Small intestine (tissue), 7 donors: Measurements from ENCODE around the gene FRY. TPM values are rescaled to one million over a fixed set of nuclear protein-coding genes. Genes with fewer than 3 reads are reported as not detected.
A peak's percentile ranks its signal among the peaks of the same experiment; 100 is the strongest.

Experiments
- DNase-seq, 2 donors: peaks; one replicate each; pipeline versions ENCODE4 v3.0.0 to v3.0.0-alpha.2; 2013
- FAIRE-seq: peaks from 2 replicates; lab custom pipeline; 2012; peaks lifted over from hg19 to GRCh38; lab: Jason Lieb, UNC
- H3K27ac ChIP-seq, 3 donors: one replicate each; pipeline ENCODE4 v1.5.1; 2013; ENCODE audit warnings: low read length in 2 of 3, mild to moderate bottlenecking in 2 of 3, control low read depth in 1 of 3, inconsistent platforms in 1 of 3, low read depth in 1 of 3, moderate library complexity in 1 of 3
- H3K27me3 ChIP-seq, 3 donors: one replicate each; pipeline ENCODE4 v1.6.1; 2013; ENCODE audit warnings: low read length in 3 of 3, inconsistent platforms in 1 of 3; ENCODE audit not compliant: control insufficient read depth in 3 of 3, insufficient read depth in 3 of 3
- H3K36me3 ChIP-seq, 3 donors: one replicate each; pipeline ENCODE4 v1.6.1; 2013; ENCODE audit warnings: low read length in 3 of 3, inconsistent platforms in 1 of 3, low read depth in 1 of 3, mild to moderate bottlenecking in 1 of 3, moderate library complexity in 1 of 3; ENCODE audit not compliant: control insufficient read depth in 3 of 3, insufficient read depth in 2 of 3
- H3K4me1 ChIP-seq, 3 donors: one replicate each; pipeline ENCODE4 v1.6.1; 2013; ENCODE audit warnings: low read length in 2 of 3, inconsistent platforms in 1 of 3, low read depth in 1 of 3, mild to moderate bottlenecking in 1 of 3, moderate library complexity in 1 of 3; ENCODE audit not compliant: control insufficient read depth in 3 of 3, insufficient read depth in 2 of 3
- H3K4me3 ChIP-seq, 3 donors: one replicate each; pipeline ENCODE4 v1.5.1; 2013; ENCODE audit warnings: low read length in 3 of 3, control low read depth in 1 of 3, inconsistent platforms in 1 of 3, low read depth in 1 of 3, mild to moderate bottlenecking in 1 of 3, moderate library complexity in 1 of 3
- H3K9me3 ChIP-seq, 2 donors: one replicate each; pipeline ENCODE4 v1.6.1; 2013; ENCODE audit warnings: low read depth in 1 of 2, low read length in 1 of 2; ENCODE audit not compliant: control insufficient read depth in 2 of 2, insufficient read depth in 1 of 2
- WGBS, 3 donors: extraction: QIAGEN DNeasy Blood & Tissue Kit; methylation state at CpG; one replicate each; pipeline ENCODE4 v1.1.7; 2013; 5-methylcytosine and 5-hydroxymethylcytosine counted together
- polyA plus RNA-seq, 4 donors: library from polyadenylated mRNA; stranded (reverse) in 3 of 4; unstranded in 1 of 4; fragments of 200-250 nt in 3 of 4; fragments of 120-200 nt in 1 of 4; gene quantifications; one replicate each; pipeline versions ENCODE4 v1.2.1 to v1.2.3, GENCODE V29; 2013
- donor health status: healthy with polysubstance abuse.
- donor health status: control.
- donor health status: control.
- donor health status: Bipolar disorder and iron deficiency.
- donor health status: healthy.

Gene FRY
- polyA plus RNA-seq, 4 donors = 2.0 to 13.6 (median 3.6) TPM

- WGBS, 3 donors = 47 to 86% (median 59%) methylated on average over 1 of the region's 1 CpG
- no peaks in the 10 kb centered on the region for H3K36me3 ChIP-seq
- H3K4me3 ChIP-seq = no peak overlapping the region
- FAIRE-seq = no peak
- H3K27ac ChIP-seq = no peak overlapping the region
- DNase-seq = no peak
- no peaks in the 10 kb centered on the region for H3K4me1 ChIP-seq
- no peaks in the 10 kb centered on the region for H3K27me3 ChIP-seq
- H3K9me3 ChIP-seq = no peaks in the 10 kb centered on the region
These were observed 246.3 kb downstream of the FRY start for GRCh38 chr13:32277839-32278238.

- Histone ChIP-seq H3K27ac (no peak overlapping the region), H3K9me3 (no peaks in the 10 kb centered on the region), H3K4me3 (no peak overlapping the region), H3K36me3 (no peaks in the 10 kb centered on the region), H3K27me3 (no peaks in the 10 kb centered on the region), H3K4me1 (no peaks in the 10 kb centered on the region)
- WGBS, 3 donors = 83 to 88% (median 88%) methylated on average over 3 of the region's 3 CpGs
- no peak for DNase-seq
- no peak for FAIRE-seq
These were observed 246.9 kb downstream of the FRY start for GRCh38 chr13:32278426-32278825.

GRCh38 chr13:32281096-32281495 is 249.5 kb downstream of the FRY start:
- Histone ChIP-seq H3K9me3 (no peaks in the 10 kb centered on the region), H3K27me3 (no peaks in the 10 kb centered on the region), H3K36me3 (no peaks in the 10 kb centered on the region), H3K4me3 (no peak overlapping the region), H3K27ac (no peak overlapping the region), H3K4me1 (no peaks in the 10 kb centered on the region)
- FAIRE-seq (no peak), DNase-seq (no peak)
- 69 to 81% (median 79%) methylated on average over 1 of the region's 1 CpG for WGBS, 3 donors

- H3K27me3 ChIP-seq = no peaks in the 10 kb centered on the region
- H3K4me3 ChIP-seq = no peak overlapping the region
- FAIRE-seq = no peak
- H3K27ac ChIP-seq = no peak overlapping the region
- WGBS, 3 donors = 81 to 86% (median 84%) methylated on average over 2 of the region's 2 CpGs
- DNase-seq = no peak
- no peaks in the 10 kb centered on the region for H3K4me1 ChIP-seq
- H3K9me3 ChIP-seq = no peaks in the 10 kb centered on the region
- H3K36me3 ChIP-seq = no peaks in the 10 kb centered on the region
These were observed 250.6 kb downstream of the FRY start for GRCh38 chr13:32282096-32282711.

GRCh38 chr13:32284927-32285632 is 253.5 kb downstream of the FRY start:
- FAIRE-seq (no peak), DNase-seq (peak in 1 of 2 donors; percentile 7)
- Histone ChIP-seq H3K36me3 (no peaks in the 10 kb centered on the region), H3K27ac (peak overlapping the region in 1 of 3 donors; percentile 8), H3K4me1 (no peaks in the 10 kb centered on the region), H3K27me3 (no peaks in the 10 kb centered on the region), H3K4me3 (no peak overlapping the region), H3K9me3 (no peaks in the 10 kb centered on the region)
- 48 to 52% (median 51%) methylated on average over 6 of the region's 6 CpGs for WGBS, 3 donors

GRCh38 chr13:32285633-32285965 is 254.0 kb downstream of the FRY start:
- WGBS, 3 donors = 57 to 69% (median 57%) methylated on average over 4 of the region's 4 CpGs
- Histone ChIP-seq H3K4me1 (no peaks in the 10 kb centered on the region), H3K36me3 (no peaks in the 10 kb centered on the region), H3K27me3 (no peaks in the 10 kb centered on the region), H3K27ac (no peak overlapping the region), H3K9me3 (no peaks in the 10 kb centered on the region), H3K4me3 (no peak overlapping the region)
- no peak for FAIRE-seq
- DNase-seq = no peak

- no peaks in the 10 kb centered on the region for H3K4me1 ChIP-seq
- WGBS, 3 donors = 46 to 80% (median 63%) methylated on average over 2 of the region's 2 CpGs
- DNase-seq (no peak), FAIRE-seq (no peak)
- peaks cover 0 to 21% (median 0%) of the 10 kb centered on the region in 3 donors for H3K27me3 ChIP-seq
- no peaks in the 10 kb centered on the region for H3K9me3 ChIP-seq
- H3K36me3 ChIP-seq = no peaks in the 10 kb centered on the region
- H3K27ac ChIP-seq = no peak overlapping the region
- no peak overlapping the region for H3K4me3 ChIP-seq
These were observed 265.6 kb downstream of the FRY start for GRCh38 chr13:32297206-32297605.

GRCh38 chr13:32298695-32299094 is 267.1 kb downstream of the FRY start:
- Histone ChIP-seq H3K4me3 (no peak overlapping the region), H3K27me3 (peaks cover 0 to 24% (median 0%) of the 10 kb centered on the region in 3 donors), H3K9me3 (no peaks in the 10 kb centered on the region), H3K4me1 (no peaks in the 10 kb centered on the region), H3K27ac (no peak overlapping the region), H3K36me3 (no peaks in the 10 kb centered on the region)
- WGBS, 3 donors = 82 to 92% (median 84%) methylated on average over 6 of the region's 6 CpGs
- no peak for DNase-seq
- FAIRE-seq = no peak
